Testis (tissue), 3 donors: ENCODE measurements around the gene CAMK2D. TPM values are rescaled to one million over a fixed set of nuclear protein-coding genes. Genes with fewer than 3 reads are reported as not detected.

Experiments
- DNase-seq: peaks from one replicate; pipeline ENCODE4 v3.0.0-alpha.2; 2019
- H3K27ac ChIP-seq, 2 donors: fragments of 200-600 bp; sonication (generic); one replicate each; pipeline ENCODE4 v1.5.1; 2019
- H3K27me3 ChIP-seq: fragments of 200-600 bp; sonication (generic); one replicate; pipeline ENCODE4 v1.5.1; 2019
- H3K36me3 ChIP-seq: fragments of 200-600 bp; sonication (generic); one replicate; pipeline ENCODE4 v1.5.1; 2017; ENCODE audit warnings: low read depth; ENCODE audit errors: missing control alignments
- H3K4me1 ChIP-seq: fragments of 200-600 bp; sonication (generic); one replicate; pipeline ENCODE4 v1.5.1; 2019
- H3K4me3 ChIP-seq, 2 donors: fragments of 200-600 bp; sonication (generic); one replicate each; pipeline ENCODE4 v1.5.1; 2017 to 2019
- H3K9me3 ChIP-seq: fragments of 200-600 bp; sonication (generic); one replicate; pipeline ENCODE4 v1.5.1; 2017
- POLR2A ChIP-seq: fragments of 450-650 bp; IDR thresholded peaks from one replicate; pipeline ENCODE4 v1.6.1; 2017; ENCODE audit warnings: antibody characterized with exemption, mild to moderate bottlenecking, moderate library complexity
- WGBS, 2 donors: methylation state at CpG; one replicate each; pipeline ENCODE4 v1.1.5; 2018; 5-methylcytosine and 5-hydroxymethylcytosine counted together
- intact Hi-C: fragments of 100-400 bp; cut with DNase I; formaldehyde crosslinking; loops from one replicate; pipeline ENCODE4 v1.15.1; 2023; ENCODE audit warnings: low total_unique reads
- polyA plus RNA-seq: library from polyadenylated mRNA; stranded (reverse); fragments of 350-450 nt; fragmentation: Illumina TruSeq; extraction: RNeasy Lipid Tissue Mini Kit (QIAGEN cat#74804); gene quantifications from one replicate; pipeline ENCODE4 v1.2.3, GENCODE V29; 2014; ENCODE audit warnings: low read depth, low replicate concordance; ENCODE audit not compliant: insufficient read depth
- total RNA-seq, 2 donors: library from RNA; depleted of rRNA; stranded (reverse); fragments of >200 nt; gene quantifications; one replicate each; pipeline ENCODE4 v1.2.3, GENCODE V29; 2016
- TF ChIP-seq, protein P1 (sequence below), 3 experiments: fragments of 450-650 bp in 2 of 3; fragments of 200-600 bp in 1 of 3; sonication (generic) in 1 of 3; IDR thresholded peaks; one replicate each; pipeline ENCODE4 v1.5.1; 2016 to 2019; ENCODE audit warnings: antibody characterized with exemption in 3 of 3, mild to moderate bottlenecking in 2 of 3, moderate library complexity in 1 of 3

The CAMK2D gene
- total and polyA plus RNA-seq, 3 donors from 2014 or later, result 31.2 to 88.1 (median 72.4) TPM

DNA sequence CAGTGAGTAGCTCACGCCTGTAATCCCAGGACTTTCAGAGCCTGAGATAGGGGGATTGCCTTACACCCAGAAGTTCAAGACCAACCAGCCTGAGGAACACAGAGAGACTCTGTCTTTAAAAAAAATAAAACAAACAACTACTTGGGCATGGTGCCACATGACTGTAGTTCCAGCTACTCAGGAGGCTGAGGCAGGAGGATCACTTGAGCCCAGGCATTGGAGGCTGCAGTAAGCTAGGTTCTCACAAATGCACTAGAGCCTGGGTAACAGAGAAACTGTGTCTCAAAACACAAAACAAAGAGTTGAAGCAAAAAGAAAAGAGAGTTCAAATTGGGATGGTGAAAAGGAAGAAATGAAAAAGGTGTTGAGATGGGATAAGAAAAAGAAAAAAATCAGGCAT is 10.8 kb downstream of the CAMK2D start:
- TF ChIP-seq, protein P1, sequence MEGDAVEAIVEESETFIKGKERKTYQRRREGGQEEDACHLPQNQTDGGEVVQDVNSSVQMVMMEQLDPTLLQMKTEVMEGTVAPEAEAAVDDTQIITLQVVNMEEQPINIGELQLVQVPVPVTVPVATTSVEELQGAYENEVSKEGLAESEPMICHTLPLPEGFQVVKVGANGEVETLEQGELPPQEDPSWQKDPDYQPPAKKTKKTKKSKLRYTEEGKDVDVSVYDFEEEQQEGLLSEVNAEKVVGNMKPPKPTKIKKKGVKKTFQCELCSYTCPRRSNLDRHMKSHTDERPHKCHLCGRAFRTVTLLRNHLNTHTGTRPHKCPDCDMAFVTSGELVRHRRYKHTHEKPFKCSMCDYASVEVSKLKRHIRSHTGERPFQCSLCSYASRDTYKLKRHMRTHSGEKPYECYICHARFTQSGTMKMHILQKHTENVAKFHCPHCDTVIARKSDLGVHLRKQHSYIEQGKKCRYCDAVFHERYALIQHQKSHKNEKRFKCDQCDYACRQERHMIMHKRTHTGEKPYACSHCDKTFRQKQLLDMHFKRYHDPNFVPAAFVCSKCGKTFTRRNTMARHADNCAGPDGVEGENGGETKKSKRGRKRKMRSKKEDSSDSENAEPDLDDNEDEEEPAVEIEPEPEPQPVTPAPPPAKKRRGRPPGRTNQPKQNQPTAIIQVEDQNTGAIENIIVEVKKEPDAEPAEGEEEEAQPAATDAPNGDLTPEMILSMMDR (IDR thresholded peaks at IDR 0.05), result no peak
- no peak for TF ChIP-seq POLR2A
- Histone ChIP-seq H3K27ac (no peak overlapping the region), H3K36me3 (no peaks in the 10 kb centered on the region), H3K27me3 (no peaks in the 10 kb centered on the region), H3K4me3 (no peak overlapping the region), H3K9me3 (no peaks in the 10 kb centered on the region), H3K4me1 (no peaks in the 10 kb centered on the region)
- 80 to 86% methylated on average over 1 of the region's 1 CpG for WGBS, 2 donors
- intact Hi-C loops, result no loop called here
- no peak for DNase-seq

- WGBS, 2 donors, result 87 to 96% methylated on average over 4 of the region's 4 CpGs
- intact Hi-C loops, result no loop called here
- Histone ChIP-seq H3K4me3 (no peak overlapping the region), H3K9me3 (no peaks in the 10 kb centered on the region), H3K27me3 (no peaks in the 10 kb centered on the region), H3K4me1 (peaks cover under 1% of the 10 kb centered on the region), H3K27ac (no peak overlapping the region), H3K36me3 (no peaks in the 10 kb centered on the region)
- no peak for DNase-seq
- TF ChIP-seq, protein P1 (IDR thresholded peaks at IDR 0.05), result no peak
- TF ChIP-seq POLR2A, result no peak
Observed at GRCh38 chr4:113750296-113750695, 11.2 kb downstream of the CAMK2D start.

- H3K9me3 ChIP-seq, result no peaks in the 10 kb centered on the region
- H3K4me3 ChIP-seq, result no peak overlapping the region
- intact Hi-C loops, result no loop called here
- peaks cover 4% of the 10 kb centered on the region for H3K4me1 ChIP-seq
- DNase-seq, result no peak
- no peak for TF ChIP-seq POLR2A
- TF ChIP-seq, protein P1 (IDR thresholded peaks at IDR 0.05), result no peak
- no peaks in the 10 kb centered on the region for H3K36me3 ChIP-seq
- no peak overlapping the region for H3K27ac ChIP-seq
- 93 to 97% methylated on average over 1 of the region's 1 CpG for WGBS, 2 donors
- H3K27me3 ChIP-seq, result no peaks in the 10 kb centered on the region
Observed at GRCh38 chr4:113749178-113749577, 12.4 kb downstream of the CAMK2D start.

DNA sequence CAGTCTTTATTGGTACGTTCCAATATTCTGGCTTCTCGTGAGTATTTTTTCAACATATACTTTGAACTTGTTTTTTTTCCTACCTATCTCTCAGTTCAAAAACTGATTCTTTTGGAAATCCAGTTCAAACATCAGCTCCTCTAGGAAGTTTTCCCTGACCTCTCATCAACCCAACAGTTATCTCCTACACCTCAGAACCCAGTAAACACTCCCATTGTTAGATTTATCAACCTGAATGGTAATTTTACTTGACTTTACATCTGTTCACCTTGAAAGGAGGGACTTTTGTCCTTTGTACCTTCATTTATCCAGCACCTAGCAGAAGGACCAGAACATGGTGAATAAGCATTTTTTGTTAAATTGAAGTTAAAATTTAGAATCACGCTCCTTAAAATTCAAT is 13.6 kb downstream of the CAMK2D start:
- Histone ChIP-seq H3K4me1 (peaks cover 4% of the 10 kb centered on the region), H3K27me3 (no peaks in the 10 kb centered on the region), H3K27ac (no peak overlapping the region), H3K4me3 (no peak overlapping the region), H3K36me3 (no peaks in the 10 kb centered on the region), H3K9me3 (no peaks in the 10 kb centered on the region)
- DNase-seq, result no peak
- TF ChIP-seq POLR2A, result no peak
- TF ChIP-seq, protein P1 (IDR thresholded peaks at IDR 0.05), result no peak
- intact Hi-C loops, result no loop called here
- 93 to 95% methylated on average over 3 of the region's 3 CpGs for WGBS, 2 donors

DNA sequence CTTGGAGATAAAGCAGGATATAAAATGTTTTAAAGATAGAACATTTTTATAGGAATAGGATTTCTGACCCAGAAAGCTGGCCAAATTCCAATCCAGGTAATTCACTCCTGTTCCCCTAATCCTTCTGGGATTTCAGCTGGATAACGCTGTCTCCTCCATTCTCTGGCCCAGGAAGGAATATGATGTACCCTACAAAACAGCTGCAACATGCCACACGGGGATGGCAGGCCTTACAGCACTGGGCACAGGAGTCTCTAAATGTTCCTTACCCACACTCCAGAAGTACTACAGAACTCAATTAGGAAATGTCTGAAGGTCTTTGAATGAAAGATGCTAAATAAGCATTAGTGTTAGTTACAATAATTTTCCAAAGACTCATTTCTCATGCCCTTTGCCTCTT is 15.8 kb downstream of the CAMK2D start:
- Histone ChIP-seq H3K9me3 (no peaks in the 10 kb centered on the region), H3K27ac (no peak overlapping the region), H3K4me1 (peaks cover 4% of the 10 kb centered on the region), H3K36me3 (no peaks in the 10 kb centered on the region), H3K27me3 (no peaks in the 10 kb centered on the region), H3K4me3 (no peak overlapping the region)
- 88 to 90% methylated on average over 2 of the region's 2 CpGs for WGBS, 2 donors
- intact Hi-C loops, result no loop called here
- TF ChIP-seq, protein P1 (IDR thresholded peaks at IDR 0.05), result no peak
- TF ChIP-seq POLR2A, result no peak
- DNase-seq, result no peak
